GM12864 (cell line): Measurements from ENCODE around the gene MSI2.

Experiments
- DNase-seq: peaks from one replicate; pipeline ENCODE4 v3.0.0-alpha.2; 2011; ENCODE audit warnings: low read depth
- H3K4me3 ChIP-seq: 2 replicates; pipeline ENCODE4 v1.5.1; 2011; ENCODE audit warnings: mild to moderate bottlenecking, low read depth, low read length, control low read depth
- TF ChIP-seq, protein P1 (sequence below): IDR thresholded peaks from 2 replicates; pipeline ENCODE4 v1.5.1; 2011; ENCODE audit warnings: low read depth, mild to moderate bottlenecking, moderate library complexity, low read length, control low read depth, inconsistent platforms; ENCODE audit errors: missing control alignments

Gene MSI2

DNA sequence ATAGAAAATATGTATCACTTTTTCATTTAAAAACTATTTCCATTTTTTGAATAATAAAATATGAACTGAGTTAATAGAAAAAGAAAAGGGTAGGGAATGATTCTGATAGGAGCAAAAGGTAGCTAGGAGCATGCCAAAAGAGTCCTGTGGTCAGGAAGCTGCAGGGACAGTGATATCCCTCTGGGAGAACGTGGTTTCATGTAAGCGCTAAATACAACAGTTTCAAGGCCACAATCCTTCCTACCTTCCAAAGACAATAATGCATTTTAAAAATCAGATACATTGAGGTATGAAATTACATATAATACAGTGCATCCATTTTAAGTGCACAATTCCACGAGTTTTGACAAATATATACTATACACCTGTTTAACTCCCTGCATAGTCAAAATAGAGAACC lies 432.9 kb downstream of the MSI2 start:
- TF ChIP-seq, protein P1, sequence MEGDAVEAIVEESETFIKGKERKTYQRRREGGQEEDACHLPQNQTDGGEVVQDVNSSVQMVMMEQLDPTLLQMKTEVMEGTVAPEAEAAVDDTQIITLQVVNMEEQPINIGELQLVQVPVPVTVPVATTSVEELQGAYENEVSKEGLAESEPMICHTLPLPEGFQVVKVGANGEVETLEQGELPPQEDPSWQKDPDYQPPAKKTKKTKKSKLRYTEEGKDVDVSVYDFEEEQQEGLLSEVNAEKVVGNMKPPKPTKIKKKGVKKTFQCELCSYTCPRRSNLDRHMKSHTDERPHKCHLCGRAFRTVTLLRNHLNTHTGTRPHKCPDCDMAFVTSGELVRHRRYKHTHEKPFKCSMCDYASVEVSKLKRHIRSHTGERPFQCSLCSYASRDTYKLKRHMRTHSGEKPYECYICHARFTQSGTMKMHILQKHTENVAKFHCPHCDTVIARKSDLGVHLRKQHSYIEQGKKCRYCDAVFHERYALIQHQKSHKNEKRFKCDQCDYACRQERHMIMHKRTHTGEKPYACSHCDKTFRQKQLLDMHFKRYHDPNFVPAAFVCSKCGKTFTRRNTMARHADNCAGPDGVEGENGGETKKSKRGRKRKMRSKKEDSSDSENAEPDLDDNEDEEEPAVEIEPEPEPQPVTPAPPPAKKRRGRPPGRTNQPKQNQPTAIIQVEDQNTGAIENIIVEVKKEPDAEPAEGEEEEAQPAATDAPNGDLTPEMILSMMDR: no peak
- H3K4me3 ChIP-seq: no peak overlapping the region
- no peak for DNase-seq

DNA sequence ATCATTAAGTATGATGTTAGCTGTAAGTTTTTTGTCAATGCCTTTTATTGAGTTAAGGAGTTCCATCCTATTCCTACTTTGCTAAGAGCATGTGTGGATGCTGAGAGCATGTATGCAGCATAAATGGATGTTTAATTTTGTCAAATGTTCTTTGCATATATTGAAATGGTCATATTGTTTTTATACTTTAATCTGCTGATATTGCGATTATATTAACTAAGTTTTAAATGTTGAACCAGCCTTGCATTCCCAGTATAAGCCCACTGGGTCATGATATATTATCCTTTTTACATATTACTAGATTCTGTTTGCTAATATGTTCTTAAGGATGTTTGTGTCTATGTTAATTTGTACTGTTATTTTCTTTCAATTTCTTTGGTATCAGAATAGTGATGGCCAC lies 435.6 kb downstream of the MSI2 start:
- H3K4me3 ChIP-seq: no peak overlapping the region
- TF ChIP-seq, protein P1: no peak
- DNase-seq: no peak

DNA sequence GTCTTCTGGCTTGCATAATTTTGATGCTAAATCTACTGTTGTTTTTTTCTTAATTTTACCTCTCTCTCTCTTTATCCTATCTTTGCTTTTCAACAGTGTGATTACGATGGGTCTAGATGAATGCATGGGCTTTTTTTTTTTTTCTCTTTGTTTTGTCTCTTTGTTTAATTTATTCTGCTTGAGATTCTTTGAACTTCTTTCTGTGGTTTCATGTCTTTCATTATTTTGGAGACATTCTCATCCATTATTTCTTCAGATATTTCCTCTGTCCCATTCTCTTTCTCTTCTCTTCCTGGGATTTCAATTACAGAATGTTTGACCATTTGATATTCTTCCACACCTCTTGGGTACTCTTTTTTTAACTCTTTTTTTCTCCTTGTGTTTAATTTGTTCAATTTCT lies 436.4 kb downstream of the MSI2 start:
- no peak overlapping the region for H3K4me3 ChIP-seq
- DNase-seq: no peak
- TF ChIP-seq, protein P1: no peak

DNA sequence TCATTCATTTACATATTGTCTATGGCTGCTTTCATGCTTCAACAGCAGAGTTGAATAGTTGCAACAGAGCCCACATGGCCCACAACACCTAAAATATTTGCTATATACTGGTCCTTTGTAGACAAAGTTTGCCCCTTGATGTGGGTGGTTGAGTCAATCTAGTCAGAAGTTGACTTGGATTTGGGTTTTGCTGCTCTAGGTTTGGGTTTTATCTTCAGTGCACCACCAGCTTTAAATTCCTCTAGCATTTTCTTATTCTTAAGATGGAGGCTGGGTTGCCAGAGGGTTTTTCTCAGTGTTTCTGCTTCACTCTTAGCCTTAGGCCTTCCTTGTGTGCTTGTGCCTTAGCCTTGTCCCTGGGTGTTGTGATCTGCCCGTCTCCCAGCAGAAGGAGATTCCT lies 437.7 kb downstream of the MSI2 start:
- no peak for DNase-seq
- TF ChIP-seq, protein P1: no peak

DNA sequence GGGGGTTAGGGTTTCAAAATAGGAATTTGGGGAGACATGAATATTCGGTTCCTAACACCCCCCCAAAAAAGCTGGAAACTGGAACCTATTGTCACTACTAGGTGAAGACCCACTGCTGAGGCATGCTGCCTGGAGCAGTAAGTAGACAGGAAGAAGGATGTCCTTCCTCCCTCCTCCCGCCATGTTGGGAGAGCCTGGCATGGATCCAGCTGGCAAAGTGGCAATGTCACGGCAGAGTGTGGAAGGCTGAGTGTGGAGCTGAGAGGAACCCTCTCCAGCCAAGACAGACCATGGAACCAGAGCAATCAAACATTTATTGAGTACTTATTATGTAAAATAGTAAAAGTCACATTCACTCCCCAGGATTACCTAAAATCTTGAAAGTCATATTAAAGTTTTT lies 439.7 kb downstream of the MSI2 start:
- no peak overlapping the region for H3K4me3 ChIP-seq
- DNase-seq: no peak
- TF ChIP-seq, protein P1: no peak

More for the DNA sequence above, 437.7 kb downstream of the MSI2 start:
- no peak overlapping the region for H3K4me3 ChIP-seq

DNA sequence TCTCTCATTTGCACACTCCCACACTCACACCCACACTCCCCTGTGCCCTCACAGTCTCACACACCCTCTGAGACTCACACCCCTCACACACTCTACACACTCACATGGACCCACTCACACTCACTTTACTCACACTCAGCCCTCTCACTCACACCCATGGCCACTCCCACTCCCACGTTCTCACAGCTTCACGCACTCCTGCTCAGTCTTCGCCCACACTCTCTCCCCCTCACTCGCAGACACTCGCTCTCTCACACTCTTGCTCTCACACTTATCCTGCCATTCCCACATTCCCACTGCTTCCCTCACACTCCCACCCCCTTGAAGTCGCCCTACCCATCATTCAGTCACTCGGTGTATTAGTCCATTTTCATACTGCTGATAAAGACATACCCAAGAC lies 440.9 kb downstream of the MSI2 start:
- DNase-seq: no peak
- TF ChIP-seq, protein P1: no peak

DNA sequence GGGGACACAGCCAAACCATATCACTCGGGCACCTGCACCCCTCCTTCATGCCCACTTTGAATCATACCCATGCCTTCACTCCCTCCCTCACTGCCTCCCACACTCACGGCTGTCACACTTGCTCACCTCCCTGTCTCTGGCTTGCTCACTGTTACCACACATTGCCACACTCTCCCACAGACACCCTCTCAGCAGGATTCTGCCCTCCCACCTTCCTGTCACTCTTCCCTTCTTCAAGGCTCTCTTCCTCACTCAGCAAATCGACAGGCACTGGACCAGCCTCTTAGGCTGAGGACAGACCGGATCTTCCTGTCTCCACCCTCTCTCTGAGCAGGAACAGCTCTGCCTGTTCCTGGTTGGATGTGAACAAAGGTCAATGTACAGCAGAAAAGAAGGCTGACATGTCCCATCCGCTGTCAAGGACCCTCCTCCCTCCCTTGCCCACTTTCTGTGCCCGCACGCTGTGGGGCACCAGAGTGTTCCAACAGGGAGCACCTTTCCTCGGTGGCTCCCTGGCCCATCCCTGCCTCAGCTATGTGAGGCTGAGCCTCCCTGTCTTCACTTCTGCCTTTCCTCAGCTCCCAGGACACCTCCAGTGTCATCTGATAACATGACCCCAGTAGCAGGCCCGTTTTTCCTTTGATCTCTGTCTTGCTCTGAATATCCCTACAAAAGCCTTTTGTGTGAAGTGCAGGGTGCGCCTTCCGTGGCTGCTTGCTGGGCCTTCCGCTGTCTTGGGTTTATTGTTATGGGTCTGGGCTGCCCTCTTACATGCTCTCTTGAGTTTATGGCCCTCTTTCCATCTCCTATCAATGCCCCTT lies 441.8 kb downstream of the MSI2 start:
- no peak for DNase-seq
- TF ChIP-seq, protein P1: no peak
- no peak overlapping the region for H3K4me3 ChIP-seq

More for the DNA sequence above, 440.9 kb downstream of the MSI2 start:
- no peak overlapping the region for H3K4me3 ChIP-seq
